Activated CD8-positive, alpha-beta T cell treated with anti-CD3 and anti-CD28 coated beads for 36 hours (primary cell): ENCODE data around the gene ZNF91. TPM values are rescaled to one million over a fixed set of nuclear protein-coding genes. Genes with fewer than 3 reads are reported as not detected.
"Not testable (repeated sequence)": the region's sequence is repeated elsewhere in the genome, so short reads cannot be mapped to it uniquely, and the experiment has no call there.

ENCODE experiments used
- ATAC-seq: fragments of 200-7000 bp; cut with Tn5 transposase; one replicate; pipeline ENCODE4 v1.10.0; 2021; ENCODE audit warnings: mild to moderate bottlenecking, moderate library complexity
- CTCF ChIA-PET: fragments of 350-600 bp; sonication (Branson Sonifier 250); formaldehyde crosslinking; loops from one replicate; lab custom pipeline; 2021; ENCODE audit warnings: antibody characterized with exemption; lab: Charles Lee
- POLR2A ChIA-PET: fragments of 350-600 bp; sonication (Branson Sonifier 250); formaldehyde crosslinking; loops from one replicate; lab custom pipeline; 2021; ENCODE audit warnings: antibody characterized with exemption; lab: Charles Lee
- DNase-seq: peaks from one replicate; pipeline ENCODE4 v3.0.0-alpha.2; 2020
- H3K27ac Mint-ChIP-seq: one replicate; pipeline ENCODE4 v1.8.0; 2021; ENCODE audit warnings: mild to moderate bottlenecking, mixed read lengths
- H3K27me3 Mint-ChIP-seq: one replicate; pipeline ENCODE4 v1.8.0; 2021; ENCODE audit warnings: mixed read lengths
- H3K36me3 Mint-ChIP-seq: one replicate; pipeline ENCODE4 v1.8.0; 2021; ENCODE audit warnings: low read depth, mixed read lengths
- H3K4me1 Mint-ChIP-seq: one replicate; pipeline ENCODE4 v1.8.0; 2021; ENCODE audit warnings: low read depth, mixed read lengths
- H3K4me3 Mint-ChIP-seq: one replicate; pipeline ENCODE4 v1.8.0; 2021; ENCODE audit warnings: mild to moderate bottlenecking, moderate library complexity, mixed read lengths
- H3K9me3 Mint-ChIP-seq: one replicate; pipeline ENCODE4 v1.8.0; 2021; ENCODE audit warnings: mixed read lengths
- CTCF ChIP-seq: fragments of 200-600 bp; IDR thresholded peaks from one replicate; pipeline ENCODE4 v1.8.0; 2022; ENCODE audit warnings: antibody characterized with exemption, mild to moderate bottlenecking
- intact Hi-C: fragments of 100-400 bp; cut with micrococcal nuclease; formaldehyde crosslinking; loops from one replicate; pipeline ENCODE4 v1.10.0; 2022
- total RNA-seq, 2 experiments: library from RNA; stranded (reverse); gene quantifications; one replicate each; pipeline ENCODE4 v1.2.3, GENCODE V29; 2021

Gene ZNF91
- total RNA-seq, 2 experiments from 2014 or later, result 35.8 to 38.2 TPM

- peaks cover 9% of the 10 kb centered on the region for H3K36me3 Mint-ChIP-seq
- H3K9me3 Mint-ChIP-seq, result peaks cover 43% of the 10 kb centered on the region
- no peaks in the 10 kb centered on the region for H3K4me1 Mint-ChIP-seq
- no peak overlapping the region for H3K4me3 Mint-ChIP-seq
- no peaks in the 10 kb centered on the region for H3K27me3 Mint-ChIP-seq
- H3K27ac Mint-ChIP-seq, result no peak overlapping the region
- POLR2A ChIA-PET, result no interaction called here
- CTCF ChIA-PET, result no interaction called here
- TF ChIP-seq CTCF, result no peak
- ATAC-seq (no peak), DNase-seq (peak; percentile 12)
- intact Hi-C loops, result no loop called here
These were observed 41.7 kb upstream of the ZNF91 start for GRCh38 chr19:23436944-23437343.

- CTCF ChIA-PET, result no interaction called here
These were observed 41.0 kb upstream of the ZNF91 start for GRCh38 chr19:23436318-23436717.

GRCh38 chr19:23420824-23421223, 25.6 kb upstream of the ZNF91 start:
- ChIA-PET CTCF (no interaction called here), POLR2A (no interaction called here)
- no peak for TF ChIP-seq CTCF
- Mint-ChIP-seq H3K36me3 (peaks cover 2% of the 10 kb centered on the region), H3K27me3 (peaks cover 9% of the 10 kb centered on the region), H3K27ac (no peak overlapping the region), H3K4me1 (peaks cover 2% of the 10 kb centered on the region), H3K4me3 (no peak overlapping the region), H3K9me3 (peaks cover 2% of the 10 kb centered on the region)
- intact Hi-C loops, result no loop called here
- DNase-seq, result no peak
- no peak for ATAC-seq

More at GRCh38 chr19:23436318-23436717, 41.0 kb upstream of the ZNF91 start:
- no peaks in the 10 kb centered on the region for H3K27me3 Mint-ChIP-seq
- H3K36me3 Mint-ChIP-seq, result peaks cover 9% of the 10 kb centered on the region
- peaks cover 43% of the 10 kb centered on the region for H3K9me3 Mint-ChIP-seq
- ATAC-seq (no peak), DNase-seq (peak; percentile 44)
- no peak for TF ChIP-seq CTCF
- H3K4me1 Mint-ChIP-seq, result no peaks in the 10 kb centered on the region
- no peak overlapping the region for H3K27ac Mint-ChIP-seq
- POLR2A ChIA-PET, result no interaction called here
- H3K4me3 Mint-ChIP-seq, result no peak overlapping the region
- intact Hi-C loops, result no loop called here

GRCh38 chr19:23419261-23419660, 24.0 kb upstream of the ZNF91 start:
- CTCF ChIA-PET, POLR2A ChIA-PET, H3K27ac Mint-ChIP-seq, ATAC-seq, H3K9me3 Mint-ChIP-seq, H3K4me3 Mint-ChIP-seq, DNase-seq, intact Hi-C loops, H3K36me3 Mint-ChIP-seq, H3K4me1 Mint-ChIP-seq: not testable (repeated sequence)
- H3K27me3 Mint-ChIP-seq, result peaks cover 22% of the 10 kb centered on the region

GRCh38 chr19:23415561-23416191, 20.4 kb upstream of the ZNF91 start:
- POLR2A ChIA-PET, result interaction anchor here (1.4 kb wide), 1 partner anchor 21 kb away, joined by 9 read pairs; the partner anchor contains the start of gene ZNF91
- H3K27me3 Mint-ChIP-seq, result peaks cover 24% of the 10 kb centered on the region
- CTCF ChIA-PET, result no interaction called here
- no peak for TF ChIP-seq CTCF
- peak overlapping the region; percentile 61 for H3K4me3 Mint-ChIP-seq
- peak; percentile 61 for ATAC-seq
- peak; percentile 49 for DNase-seq
- intact Hi-C loops, result no loop called here
- H3K36me3 Mint-ChIP-seq, result no peaks in the 10 kb centered on the region
- peaks cover 8% of the 10 kb centered on the region for H3K4me1 Mint-ChIP-seq
- H3K27ac Mint-ChIP-seq, result no peak overlapping the region
- H3K9me3 Mint-ChIP-seq, result no peaks in the 10 kb centered on the region
